ENCODE data around the gene PGAP3.

DNA sequence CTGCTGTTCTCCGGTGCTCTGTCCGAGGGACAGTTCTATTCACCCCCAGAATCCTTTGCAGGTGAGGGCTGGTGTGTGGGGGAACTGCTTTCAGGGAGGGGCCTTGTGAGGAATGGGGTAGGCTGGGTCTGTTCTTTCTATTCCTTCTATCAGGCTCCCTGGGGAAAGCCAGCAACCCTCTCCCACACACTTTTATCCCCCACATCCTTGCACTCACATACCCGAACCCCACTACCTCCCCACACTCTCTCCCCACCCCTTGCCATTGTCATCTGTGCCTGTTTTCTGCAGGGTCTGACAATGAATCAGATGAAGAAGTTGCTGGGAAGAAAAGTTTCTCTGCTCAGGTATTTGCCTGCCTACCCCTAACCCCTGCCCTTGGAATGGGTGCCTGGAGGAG, 29.1 kb downstream of the PGAP3 start:
- TF ChIP-seq CHD1 (IDR thresholded peaks at IDR 0.05; ENCODE audit: low read depth, low read length) (no peak), MAFK (IDR thresholded peaks at IDR 0.05; ENCODE audit: low read depth, low read length) (no peak), POLR2A (IDR thresholded peaks at IDR 0.05; ENCODE audit: low read depth, low read length) (no peak)
- TF ChIP-seq, protein P1, sequence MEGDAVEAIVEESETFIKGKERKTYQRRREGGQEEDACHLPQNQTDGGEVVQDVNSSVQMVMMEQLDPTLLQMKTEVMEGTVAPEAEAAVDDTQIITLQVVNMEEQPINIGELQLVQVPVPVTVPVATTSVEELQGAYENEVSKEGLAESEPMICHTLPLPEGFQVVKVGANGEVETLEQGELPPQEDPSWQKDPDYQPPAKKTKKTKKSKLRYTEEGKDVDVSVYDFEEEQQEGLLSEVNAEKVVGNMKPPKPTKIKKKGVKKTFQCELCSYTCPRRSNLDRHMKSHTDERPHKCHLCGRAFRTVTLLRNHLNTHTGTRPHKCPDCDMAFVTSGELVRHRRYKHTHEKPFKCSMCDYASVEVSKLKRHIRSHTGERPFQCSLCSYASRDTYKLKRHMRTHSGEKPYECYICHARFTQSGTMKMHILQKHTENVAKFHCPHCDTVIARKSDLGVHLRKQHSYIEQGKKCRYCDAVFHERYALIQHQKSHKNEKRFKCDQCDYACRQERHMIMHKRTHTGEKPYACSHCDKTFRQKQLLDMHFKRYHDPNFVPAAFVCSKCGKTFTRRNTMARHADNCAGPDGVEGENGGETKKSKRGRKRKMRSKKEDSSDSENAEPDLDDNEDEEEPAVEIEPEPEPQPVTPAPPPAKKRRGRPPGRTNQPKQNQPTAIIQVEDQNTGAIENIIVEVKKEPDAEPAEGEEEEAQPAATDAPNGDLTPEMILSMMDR (conservative IDR thresholded peaks at IDR 0.05; ENCODE audit: low read depth, low read length) = no peak

All from IMR-90 (cell line).